ENCODE results near the gene RNPEPL1. TPM values are rescaled to one million over a fixed set of nuclear protein-coding genes. Genes with fewer than 3 reads are reported as not detected.
"Not testable (repeated sequence)": the region's sequence is repeated elsewhere in the genome, so short reads cannot be mapped to it uniquely, and the experiment has no call there.

The RNPEPL1 gene
- total RNA-seq, 4 donors from 2014 or later: 76.1 to 99.9 (median 78.6) TPM

- intact Hi-C loops (cut with DNase I; ENCODE audit: low total_unique reads): no loop called here
- TF ChIP-seq, protein P1, sequence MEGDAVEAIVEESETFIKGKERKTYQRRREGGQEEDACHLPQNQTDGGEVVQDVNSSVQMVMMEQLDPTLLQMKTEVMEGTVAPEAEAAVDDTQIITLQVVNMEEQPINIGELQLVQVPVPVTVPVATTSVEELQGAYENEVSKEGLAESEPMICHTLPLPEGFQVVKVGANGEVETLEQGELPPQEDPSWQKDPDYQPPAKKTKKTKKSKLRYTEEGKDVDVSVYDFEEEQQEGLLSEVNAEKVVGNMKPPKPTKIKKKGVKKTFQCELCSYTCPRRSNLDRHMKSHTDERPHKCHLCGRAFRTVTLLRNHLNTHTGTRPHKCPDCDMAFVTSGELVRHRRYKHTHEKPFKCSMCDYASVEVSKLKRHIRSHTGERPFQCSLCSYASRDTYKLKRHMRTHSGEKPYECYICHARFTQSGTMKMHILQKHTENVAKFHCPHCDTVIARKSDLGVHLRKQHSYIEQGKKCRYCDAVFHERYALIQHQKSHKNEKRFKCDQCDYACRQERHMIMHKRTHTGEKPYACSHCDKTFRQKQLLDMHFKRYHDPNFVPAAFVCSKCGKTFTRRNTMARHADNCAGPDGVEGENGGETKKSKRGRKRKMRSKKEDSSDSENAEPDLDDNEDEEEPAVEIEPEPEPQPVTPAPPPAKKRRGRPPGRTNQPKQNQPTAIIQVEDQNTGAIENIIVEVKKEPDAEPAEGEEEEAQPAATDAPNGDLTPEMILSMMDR (IDR thresholded peaks at IDR 0.05): no peak
- TF ChIP-seq POLR2A (IDR thresholded peaks at IDR 0.05): no peak
- 16 to 19% methylated on average over 12 of the region's 14 CpGs for WGBS, 2 donors
- peak overlapping the region; percentile 22 for H3K4me3 ChIP-seq (ENCODE audit: low read depth, poor library complexity, severe bottlenecking)
- peak; percentile 21 to 73 for DNase-seq (ENCODE audit: low spot score in 2 of 2)
Observed at GRCh38 chr2:240561325-240561971, 6.8 kb upstream of the RNPEPL1 start.

- intact Hi-C loops (cut with DNase I; ENCODE audit: low total_unique reads): not testable (repeated sequence)
Observed at GRCh38 chr2:240563231-240563630, 5.1 kb upstream of the RNPEPL1 start.

DNA sequence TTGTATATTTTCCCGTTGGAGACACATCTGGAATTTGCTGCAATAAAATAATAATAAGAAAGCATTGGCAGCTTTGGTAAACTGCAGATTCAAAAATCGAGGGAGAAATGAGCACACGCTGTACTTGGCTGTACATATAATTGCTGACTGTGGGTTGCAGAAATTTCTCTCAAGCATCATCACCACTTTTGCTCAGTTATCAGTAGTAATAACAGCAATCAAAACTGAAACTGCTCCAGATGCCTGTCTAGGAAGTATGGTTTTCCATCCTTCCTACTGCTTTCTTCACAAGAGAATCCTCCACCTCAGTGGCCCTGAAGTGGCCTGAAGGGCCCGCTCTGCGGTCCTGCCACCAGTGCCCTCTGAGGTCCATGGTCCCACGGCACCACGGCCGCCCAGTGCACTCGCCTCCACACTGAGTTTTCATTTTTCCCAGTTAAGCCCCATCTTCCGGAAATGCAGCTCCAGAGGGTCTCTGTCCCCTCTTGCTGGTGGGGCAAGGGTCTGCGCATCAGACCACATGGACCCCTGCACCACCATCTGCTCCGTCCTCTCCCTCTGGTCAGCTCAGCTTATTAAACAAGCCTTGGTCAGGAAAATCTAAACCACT, 4.2 kb upstream of the RNPEPL1 start:
- H3K4me3 ChIP-seq (ENCODE audit: low read depth, poor library complexity, severe bottlenecking): no peak overlapping the region
- intact Hi-C loops (cut with DNase I; ENCODE audit: low total_unique reads): no loop called here
- TF ChIP-seq, protein P1 (IDR thresholded peaks at IDR 0.05): no peak
- TF ChIP-seq POLR2A (IDR thresholded peaks at IDR 0.05): no peak
- DNase-seq (ENCODE audit: low spot score in 2 of 2): no peak
- 89 to 90% methylated on average over 12 of the region's 12 CpGs for WGBS, 2 donors

More at GRCh38 chr2:240563231-240563630, 5.1 kb upstream of the RNPEPL1 start:
- DNase-seq (ENCODE audit: low spot score in 2 of 2): peak in 1 of 2 donors; percentile 70
- not testable (repeated sequence) for H3K4me3 ChIP-seq (ENCODE audit: low read depth, poor library complexity, severe bottlenecking)
- WGBS, 2 donors: 94 to 97% methylated on average over 17 of the region's 17 CpGs

DNA sequence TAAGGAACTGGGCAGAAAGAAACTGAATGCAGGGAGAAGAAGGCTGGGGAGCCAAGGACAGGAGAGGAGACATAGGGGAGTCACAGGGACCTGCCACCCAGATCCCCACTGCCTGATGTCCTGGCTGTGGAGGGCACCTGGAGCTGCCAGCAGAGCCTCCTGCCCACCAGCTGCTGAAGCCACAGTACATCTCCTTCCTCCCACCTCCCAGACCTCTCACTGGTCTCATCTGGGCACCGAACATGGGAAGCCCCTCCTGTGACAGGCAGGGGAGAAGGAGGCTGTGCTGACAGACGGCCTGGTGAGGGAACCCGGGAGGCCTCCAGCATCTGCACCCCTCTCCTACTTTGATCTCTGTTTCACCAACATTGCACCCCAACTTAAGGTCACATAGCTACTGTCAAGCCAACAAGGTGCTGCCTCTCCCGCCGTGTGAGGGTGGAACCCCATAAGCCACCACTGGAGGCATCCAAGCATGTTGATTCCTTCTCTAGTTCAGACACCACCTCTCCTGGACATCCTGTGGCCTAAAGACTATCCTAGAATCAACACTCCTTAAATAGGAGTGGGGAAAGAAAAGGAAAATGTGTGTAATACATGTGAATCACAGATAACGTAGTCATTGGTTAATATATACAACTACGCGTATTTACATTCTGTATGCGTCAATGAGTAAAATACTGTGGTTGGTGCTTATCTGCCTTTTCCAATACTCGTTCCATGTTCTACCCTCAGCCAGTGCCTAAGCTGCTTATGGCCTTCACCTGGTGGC, 3.5 kb upstream of the RNPEPL1 start:
- TF ChIP-seq, protein P1 (IDR thresholded peaks at IDR 0.05): no peak
- no peak for TF ChIP-seq POLR2A (IDR thresholded peaks at IDR 0.05)
- 82 to 86% methylated on average over 10 of the region's 10 CpGs for WGBS, 2 donors
- peak; percentile 11 to 48 for DNase-seq (ENCODE audit: low spot score in 2 of 2)
- H3K4me3 ChIP-seq (ENCODE audit: low read depth, poor library complexity, severe bottlenecking): no peak overlapping the region
- intact Hi-C loops (cut with DNase I; ENCODE audit: low total_unique reads): no loop called here

GRCh38 chr2:240565333-240566202, 2.7 kb upstream of the RNPEPL1 start:
- intact Hi-C loops (cut with DNase I; ENCODE audit: low total_unique reads): no loop called here
- 40 to 47% methylated on average over 18 to 21 of the region's 26 CpGs for WGBS, 2 donors
- H3K4me3 ChIP-seq (ENCODE audit: low read depth, poor library complexity, severe bottlenecking): no peak overlapping the region
- peak; percentile 83 to 96 for DNase-seq (ENCODE audit: low spot score in 2 of 2)
- no peak for TF ChIP-seq POLR2A (IDR thresholded peaks at IDR 0.05)
- TF ChIP-seq, protein P1 (IDR thresholded peaks at IDR 0.05): no peak

Data from lower leg skin (tissue), 4 donors.